CD14-positive monocyte (primary cell): ENCODE measurements around the gene GCKR. TPM values are rescaled to one million over a fixed set of nuclear protein-coding genes. Genes with fewer than 3 reads are reported as not detected.

Experiments used
- DNase-seq, 3 donors: peaks; one replicate each; pipeline ENCODE4 v3.0.0-alpha.2; 2011 to 2022
- H2AFZ ChIP-seq: 2 replicates; pipeline ENCODE4 v1.6.0; 2012; ENCODE audit warnings: mild to moderate bottlenecking, low read depth, low read length, inconsistent platforms; ENCODE audit not compliant: insufficient read depth, poor library complexity, severe bottlenecking
- H3K27ac ChIP-seq, 2 donors: 1 replicate in 1 of 2; 2 replicates in 1 of 2; pipeline ENCODE4 v1.5.1; 2012 to 2013; ENCODE audit warnings: low read length in 2 of 2, control low read depth in 1 of 2, inconsistent platforms in 1 of 2, low read depth in 1 of 2, mild to moderate bottlenecking in 1 of 2
- H3K27me3 ChIP-seq, 2 donors: one replicate each; pipeline versions ENCODE4 v1.6.0 to v1.6.1; 2011 to 2013; ENCODE audit warnings: low read length in 2 of 2; ENCODE audit not compliant: control insufficient read depth in 2 of 2, insufficient read depth in 2 of 2
- H3K36me3 ChIP-seq, 2 donors: replicated peaks in 1 of 2; 1 replicate in 1 of 2; 2 replicates in 1 of 2; pipeline versions ENCODE4 v1.5.1 to v1.6.1; 2012 to 2013; ENCODE audit warnings: low read length in 2 of 2, control low read depth in 1 of 2, inconsistent platforms in 1 of 2, mild to moderate bottlenecking in 1 of 2; ENCODE audit not compliant: insufficient read depth in 2 of 2, control insufficient read depth in 1 of 2
- H3K4me1 ChIP-seq, 2 donors: 1 replicate in 1 of 2; 2 replicates in 1 of 2; pipeline versions ENCODE4 v1.5.1 to v1.6.1; 2012 to 2013; ENCODE audit warnings: low read length in 2 of 2, control low read depth in 1 of 2, inconsistent platforms in 1 of 2, mild to moderate bottlenecking in 1 of 2, moderate library complexity in 1 of 2; ENCODE audit not compliant: insufficient read depth in 2 of 2, control insufficient read depth in 1 of 2
- H3K4me2 ChIP-seq: replicated peaks from 2 replicates; pipeline ENCODE3; 2012; ENCODE audit warnings: low read length, moderate library complexity, mild to moderate bottlenecking; ENCODE audit not compliant: poor library complexity, severe bottlenecking; ENCODE audit errors: extremely low read depth
- H3K4me3 ChIP-seq, 3 experiments: fragments of 200-600 bp in 1 of 3; sonication (generic) in 1 of 3; replicated peaks in 1 of 3; 1 replicate in 2 of 3; 2 replicates in 1 of 3; pipeline ENCODE4 v1.5.1; 2011 to 2013; ENCODE audit warnings: low read length in 3 of 3, mild to moderate bottlenecking in 3 of 3, control low read depth in 2 of 3, low read depth in 2 of 3, inconsistent platforms in 1 of 3, moderate library complexity in 1 of 3
- H3K79me2 ChIP-seq: 2 replicates; pipeline ENCODE4 v1.6.0; 2012; ENCODE audit warnings: mild to moderate bottlenecking, control low read depth, inconsistent platforms, low read length, moderate library complexity; ENCODE audit not compliant: insufficient read depth
- H3K9ac ChIP-seq: 2 replicates; pipeline ENCODE4 v1.6.0; 2017; ENCODE audit warnings: low read length, mild to moderate bottlenecking; ENCODE audit not compliant: insufficient read depth, poor library complexity, severe bottlenecking
- H3K9me3 ChIP-seq, 2 donors: replicated peaks in 1 of 2; 1 replicate in 1 of 2; 2 replicates in 1 of 2; pipeline versions ENCODE4 v1.5.1 to v1.6.1; 2012 to 2013; ENCODE audit warnings: low read length in 2 of 2, control low read depth in 1 of 2; ENCODE audit not compliant: control insufficient read depth in 1 of 2, insufficient read depth in 1 of 2
- H4K20me1 ChIP-seq: 2 replicates; pipeline ENCODE4 v1.6.0; 2012; ENCODE audit warnings: mild to moderate bottlenecking, low read length, control low read depth, moderate library complexity; ENCODE audit not compliant: insufficient read depth
- H3K27ac Mint-ChIP-seq, 7 donors: one replicate each; pipeline ENCODE4 v1.8.0; 2020; ENCODE audit warnings: mild to moderate bottlenecking in 7 of 7, mixed read lengths in 7 of 7, moderate library complexity in 6 of 7, inconsistent platforms in 2 of 7
- H3K27me3 Mint-ChIP-seq, 3 donors: one replicate each; pipeline ENCODE4 v1.8.0; 2021 to 2022; ENCODE audit warnings: low read depth in 3 of 3, mild to moderate bottlenecking in 3 of 3, mixed read lengths in 3 of 3, moderate library complexity in 3 of 3, inconsistent platforms in 1 of 3
- H3K36me3 Mint-ChIP-seq, 2 donors: one replicate each; pipeline ENCODE4 v1.8.0; 2020; ENCODE audit warnings: mixed read lengths in 2 of 2, inconsistent platforms in 1 of 2, mild to moderate bottlenecking in 1 of 2
- H3K4me1 Mint-ChIP-seq: one replicate; pipeline ENCODE4 v1.8.0; 2020; ENCODE audit warnings: mild to moderate bottlenecking, mixed read lengths
- H3K4me3 Mint-ChIP-seq, 2 donors: one replicate each; pipeline ENCODE4 v1.8.0; 2020; ENCODE audit warnings: mild to moderate bottlenecking in 2 of 2, mixed read lengths in 2 of 2, moderate library complexity in 1 of 2
- H3K9me3 Mint-ChIP-seq, 7 donors: one replicate each; pipeline ENCODE4 v1.8.0; 2020 to 2022; ENCODE audit warnings: mixed read lengths in 7 of 7, mild to moderate bottlenecking in 6 of 7, moderate library complexity in 6 of 7, inconsistent platforms in 2 of 7
- WGBS: methylation state at CpG from one replicate; pipeline ENCODE4 v1.1.5; 2013; ENCODE audit warnings: missing lambda C conversion rate; ENCODE audit not compliant: insufficient coverage; 5-methylcytosine and 5-hydroxymethylcytosine counted together
- intact Hi-C, 2 donors: fragments of 100-400 bp; cut with micrococcal nuclease; formaldehyde crosslinking; loops; one replicate each; pipeline versions ENCODE4 v1.15.0 to v1.15.1; 2023
- polyA plus RNA-seq, 3 donors: library from polyadenylated mRNA; depleted of rRNA in 1 of 3; unstranded in 2 of 3; stranded (reverse) in 1 of 3; fragments of 300-500 nt in 2 of 3; fragments of >200 nt in 1 of 3; fragmentation: Illumina TruSeq in 2 of 3; gene quantifications; 1 replicate in 2 of 3; 2 replicates in 1 of 3; pipeline ENCODE4 v1.2.3, GENCODE V29; 2012 to 2021
- TF ChIP-seq, protein P1 (sequence below): fragments of 200-600 bp; IDR thresholded peaks from one replicate; pipeline ENCODE4 v1.8.0; 2022; ENCODE audit warnings: antibody characterized with exemption, mild to moderate bottlenecking

The GCKR gene
- polyA plus RNA-seq, 3 donors: not detected

DNA sequence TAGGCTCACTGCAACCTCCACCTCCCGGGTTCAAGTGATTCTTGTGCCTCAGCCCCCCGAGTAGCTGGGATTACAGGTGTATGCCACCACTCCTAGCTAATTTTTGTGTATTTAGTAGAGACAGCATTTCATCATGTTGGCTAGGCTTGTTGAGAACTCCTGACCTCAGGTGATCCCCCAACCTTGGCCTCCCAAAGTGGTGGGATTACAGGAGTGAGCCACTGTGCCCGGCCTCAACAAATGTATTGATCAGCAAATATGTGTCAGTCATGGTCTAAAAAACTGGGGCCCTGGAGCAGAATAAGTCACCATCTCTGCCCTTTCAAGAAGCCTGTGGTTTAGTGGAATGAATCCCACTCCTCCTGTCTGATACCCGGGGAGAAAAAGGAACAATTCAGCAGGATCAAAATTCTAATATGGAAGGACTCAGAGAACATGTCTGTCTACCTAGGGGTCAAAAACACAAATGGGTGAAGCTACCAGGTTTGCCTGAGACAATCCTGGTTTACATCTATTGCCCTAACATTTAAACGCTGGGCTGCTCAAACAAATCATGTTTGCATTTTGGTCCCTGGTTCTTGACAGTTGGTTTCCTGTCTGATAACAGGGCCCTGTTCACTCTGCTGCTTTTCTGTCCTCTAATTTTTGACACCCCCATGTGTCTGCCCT, 21.6 kb downstream of the GCKR start:
- no peak for DNase-seq
- H3K4me1 Mint-ChIP-seq: no peaks in the 10 kb centered on the region
- peaks cover 0 to 3% (median 0%) of the 10 kb centered on the region in 7 donors for H3K9me3 Mint-ChIP-seq
- TF ChIP-seq, protein P1, sequence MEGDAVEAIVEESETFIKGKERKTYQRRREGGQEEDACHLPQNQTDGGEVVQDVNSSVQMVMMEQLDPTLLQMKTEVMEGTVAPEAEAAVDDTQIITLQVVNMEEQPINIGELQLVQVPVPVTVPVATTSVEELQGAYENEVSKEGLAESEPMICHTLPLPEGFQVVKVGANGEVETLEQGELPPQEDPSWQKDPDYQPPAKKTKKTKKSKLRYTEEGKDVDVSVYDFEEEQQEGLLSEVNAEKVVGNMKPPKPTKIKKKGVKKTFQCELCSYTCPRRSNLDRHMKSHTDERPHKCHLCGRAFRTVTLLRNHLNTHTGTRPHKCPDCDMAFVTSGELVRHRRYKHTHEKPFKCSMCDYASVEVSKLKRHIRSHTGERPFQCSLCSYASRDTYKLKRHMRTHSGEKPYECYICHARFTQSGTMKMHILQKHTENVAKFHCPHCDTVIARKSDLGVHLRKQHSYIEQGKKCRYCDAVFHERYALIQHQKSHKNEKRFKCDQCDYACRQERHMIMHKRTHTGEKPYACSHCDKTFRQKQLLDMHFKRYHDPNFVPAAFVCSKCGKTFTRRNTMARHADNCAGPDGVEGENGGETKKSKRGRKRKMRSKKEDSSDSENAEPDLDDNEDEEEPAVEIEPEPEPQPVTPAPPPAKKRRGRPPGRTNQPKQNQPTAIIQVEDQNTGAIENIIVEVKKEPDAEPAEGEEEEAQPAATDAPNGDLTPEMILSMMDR: no peak
- Histone ChIP-seq H4K20me1 (no peaks in the 10 kb centered on the region), H3K4me1 (no peaks in the 10 kb centered on the region), H3K4me2 (no peak overlapping the region), H3K9ac (no peak overlapping the region), H3K79me2 (no peaks in the 10 kb centered on the region), H3K36me3 (no peaks in the 10 kb centered on the region), H2AFZ (no peak overlapping the region), H3K9me3 (no peaks in the 10 kb centered on the region), H3K27ac (no peak overlapping the region), H3K27me3 (peaks cover 0 to 6% of the 10 kb centered on the region in 2 donors), H3K4me3 (no peak overlapping the region)
- H3K27me3 Mint-ChIP-seq: peaks cover 1 to 10% (median 1%) of the 10 kb centered on the region in 3 donors
- WGBS: 90% methylated on average over 2 of the region's 5 CpGs
- H3K4me3 Mint-ChIP-seq: no peak overlapping the region
- H3K36me3 Mint-ChIP-seq: no peaks in the 10 kb centered on the region
- H3K27ac Mint-ChIP-seq: peak overlapping the region in 2 of 7 donors; percentile 21 to 31
- intact Hi-C loops: no loop called here

- Mint-ChIP-seq H3K4me3 (no peak overlapping the region), H3K9me3 (peaks cover 0 to 3% (median 0%) of the 10 kb centered on the region in 7 donors), H3K27ac (no peak overlapping the region), H3K4me1 (no peaks in the 10 kb centered on the region), H3K27me3 (peaks cover 0 to 6% (median 1%) of the 10 kb centered on the region in 3 donors), H3K36me3 (no peaks in the 10 kb centered on the region)
- H3K79me2 ChIP-seq: no peaks in the 10 kb centered on the region
- DNase-seq: no peak
- H3K4me1 ChIP-seq: no peaks in the 10 kb centered on the region
- no peak overlapping the region for H3K4me2 ChIP-seq
- no peak overlapping the region for H3K4me3 ChIP-seq
- H3K27ac ChIP-seq: no peak overlapping the region
- no peak overlapping the region for H3K9ac ChIP-seq
- H3K9me3 ChIP-seq: no peaks in the 10 kb centered on the region
- no peak overlapping the region for H2AFZ ChIP-seq
- no peaks in the 10 kb centered on the region for H4K20me1 ChIP-seq
- intact Hi-C loops: no loop called here
- TF ChIP-seq, protein P1: no peak
- no peaks in the 10 kb centered on the region for H3K36me3 ChIP-seq
- 100% methylated on average over 3 of the region's 4 CpGs for WGBS
- peaks cover 0 to 6% of the 10 kb centered on the region in 2 donors for H3K27me3 ChIP-seq
Observed at GRCh38 chr2:27518782-27519113, 22.1 kb downstream of the GCKR start.
